ENCODE results near the gene PMEPA1.

- TF ChIP-seq CTCF (IDR thresholded peaks at IDR 0.05): no peak
- TF ChIP-seq POLR2A (IDR thresholded peaks at IDR 0.05): no peak
These were observed 10.9 kb downstream of the PMEPA1 start for GRCh38 chr20:57698867-57699275.
